HuH-7.5 (cell line): ENCODE results near the gene OXCT1.
"Not testable (repeated sequence)": the region's sequence is repeated elsewhere in the genome, so short reads cannot be mapped to it uniquely, and the experiment has no call there.

Experiments
- DNase-seq: peaks from one replicate; pipeline ENCODE4 v3.0.0; 2011; ENCODE audit warnings: low spot score

The OXCT1 gene

DNA sequence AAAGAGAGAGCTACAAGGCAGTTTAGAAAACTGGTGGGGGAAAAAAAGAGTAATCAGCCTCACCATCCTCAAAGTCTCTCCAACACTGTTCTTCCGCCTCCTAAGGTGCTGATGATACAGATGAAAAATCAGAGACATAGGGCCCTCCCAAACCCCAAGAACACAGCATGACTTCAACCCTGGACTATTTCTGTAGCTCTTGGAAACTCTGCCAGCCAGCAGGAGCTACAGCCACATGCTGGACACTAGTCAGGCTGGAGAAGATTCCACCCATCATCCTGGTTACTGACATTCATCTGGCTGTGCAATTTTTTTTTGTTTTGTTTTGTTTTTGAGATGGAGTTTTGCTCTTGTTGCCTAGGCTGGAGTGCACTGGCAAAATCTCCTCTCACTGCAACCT lies 42.4 kb downstream of the OXCT1 start:
- no peak for DNase-seq

- no peak for DNase-seq
These were observed 48.2 kb downstream of the OXCT1 start for GRCh38 chr5:41822036-41822435.

- DNase-seq, result no peak
These were observed 49.2 kb downstream of the OXCT1 start for GRCh38 chr5:41821051-41821450.

DNA sequence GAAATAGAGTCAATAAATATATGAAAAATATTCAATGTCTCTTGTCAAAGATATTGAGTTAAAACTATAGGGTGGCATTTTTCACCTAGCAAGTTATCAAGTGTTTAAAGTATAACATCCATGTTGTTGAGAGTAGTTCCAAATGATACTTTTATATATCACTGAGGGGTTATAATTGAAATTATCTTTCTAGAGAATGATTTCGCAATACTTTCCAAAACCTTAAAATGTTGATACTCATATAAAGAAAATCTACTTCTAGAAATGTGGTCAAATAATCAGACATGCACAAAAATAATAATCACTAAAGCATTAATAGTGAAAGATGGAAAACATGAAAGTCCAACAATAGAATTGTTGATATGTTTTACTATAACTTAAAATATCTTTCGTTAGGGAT lies 50.1 kb downstream of the OXCT1 start:
- no peak for DNase-seq

DNA sequence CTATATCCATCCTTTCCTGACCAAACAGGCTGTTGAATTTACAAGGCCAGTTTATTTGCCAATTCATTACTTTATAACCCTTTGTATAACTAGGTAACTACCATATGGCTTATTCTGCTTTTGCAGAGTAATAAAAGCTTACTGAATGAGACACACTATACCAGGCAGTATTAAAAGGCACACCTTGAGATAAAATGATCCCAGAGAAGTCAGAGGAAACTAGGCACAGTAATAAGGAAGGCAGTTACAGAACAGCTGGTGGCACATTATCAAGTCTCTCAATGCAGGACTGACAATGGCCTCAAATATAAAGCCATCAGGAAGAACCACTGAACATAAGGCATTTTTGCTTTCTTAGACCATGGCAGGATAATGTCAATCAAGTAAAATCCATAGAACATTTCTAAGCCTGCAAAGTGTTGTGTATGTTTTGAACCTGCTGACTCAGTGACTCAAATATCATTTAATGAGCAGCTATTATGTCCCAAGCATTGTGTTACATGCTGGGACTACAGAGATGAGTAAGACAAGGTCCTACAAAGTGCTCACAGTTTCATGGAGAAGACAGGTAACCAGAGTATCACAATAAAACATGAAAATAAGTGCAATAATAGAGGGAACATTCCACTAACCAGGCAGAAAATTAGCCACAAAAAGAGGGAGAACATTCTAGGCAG lies 52.5 kb downstream of the OXCT1 start:
- no peak for DNase-seq

DNA sequence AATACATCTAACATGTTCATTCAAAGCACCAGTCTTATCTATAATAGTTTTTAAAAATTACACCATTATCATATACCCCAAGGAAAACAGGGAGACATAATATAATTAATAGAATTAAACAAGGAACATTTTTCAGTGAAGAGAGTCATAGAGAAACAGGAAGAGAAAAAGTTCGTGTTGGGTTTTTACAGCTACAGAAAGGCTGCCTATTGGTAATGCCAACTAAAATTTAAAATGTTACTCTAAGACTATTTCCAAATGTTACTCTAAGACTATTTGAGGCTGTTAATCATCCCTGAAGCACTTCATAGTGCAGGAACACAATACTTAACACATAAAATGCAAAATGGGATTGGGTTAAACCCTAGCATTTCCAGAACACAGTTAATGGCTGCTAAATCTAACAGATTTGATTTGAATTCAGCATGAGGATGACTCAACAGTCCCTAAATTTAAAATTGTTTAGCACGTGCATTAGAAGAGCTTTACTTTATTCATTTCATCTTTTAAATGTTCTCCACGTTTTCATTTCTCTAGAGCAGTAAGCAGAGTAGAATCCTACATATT lies 54.5 kb downstream of the OXCT1 start:
- no peak for DNase-seq

DNA sequence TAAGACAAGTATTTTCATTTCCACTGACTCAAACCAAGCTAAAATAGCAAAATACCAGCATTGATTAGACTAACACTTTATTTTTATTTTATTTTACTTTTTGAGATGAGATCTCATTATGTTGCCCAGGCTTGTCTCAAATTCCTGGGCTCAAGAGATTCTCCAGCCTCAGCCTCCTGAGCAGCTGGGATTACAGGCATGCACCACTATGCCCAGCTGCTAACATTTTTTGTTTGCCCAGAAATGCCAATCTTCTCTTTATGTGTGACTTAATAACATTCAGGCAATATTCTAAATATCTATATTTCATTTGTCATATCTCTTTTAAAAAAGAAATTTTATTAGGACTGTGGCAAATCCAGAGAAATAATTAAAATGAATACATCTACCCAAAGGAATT lies 55.0 kb downstream of the OXCT1 start:
- DNase-seq, result no peak

DNA sequence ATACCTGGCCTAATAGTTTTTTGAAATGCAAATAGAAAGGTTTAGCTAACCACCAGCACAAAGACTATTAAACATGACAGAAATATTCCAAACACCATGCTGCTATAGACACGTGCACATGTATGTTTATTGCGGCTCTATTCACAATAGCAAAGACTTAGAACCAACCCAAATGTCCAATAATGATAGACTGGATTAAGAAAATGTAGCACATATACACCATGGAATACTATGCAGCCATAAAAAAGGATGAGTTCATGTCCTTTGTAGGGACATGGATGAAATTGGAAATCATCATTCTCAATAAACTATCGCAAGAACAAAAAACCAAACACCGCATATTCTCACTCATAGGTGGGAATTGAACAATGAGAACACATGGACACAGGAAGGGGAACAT lies 55.9 kb downstream of the OXCT1 start:
- DNase-seq, result not testable (repeated sequence)

DNA sequence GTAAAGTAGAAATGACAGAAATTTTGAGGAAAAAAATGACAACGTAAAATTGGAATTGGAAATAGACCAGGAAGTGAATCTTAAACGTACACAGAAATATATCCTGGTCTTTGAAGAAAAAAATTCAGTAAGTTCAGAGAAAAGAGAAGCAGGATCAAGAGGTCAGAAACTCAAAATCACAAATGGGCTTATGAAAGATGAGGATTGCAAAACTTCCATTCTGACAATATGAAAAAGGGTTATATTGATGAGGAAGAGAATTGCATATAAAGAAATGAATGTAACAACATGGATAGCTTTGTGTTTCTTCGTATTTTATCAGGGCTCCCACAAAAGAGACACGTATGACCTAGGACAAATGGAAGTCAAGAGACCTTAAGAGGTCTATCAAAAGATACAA lies 58.1 kb downstream of the OXCT1 start:
- DNase-seq, result no peak

DNA sequence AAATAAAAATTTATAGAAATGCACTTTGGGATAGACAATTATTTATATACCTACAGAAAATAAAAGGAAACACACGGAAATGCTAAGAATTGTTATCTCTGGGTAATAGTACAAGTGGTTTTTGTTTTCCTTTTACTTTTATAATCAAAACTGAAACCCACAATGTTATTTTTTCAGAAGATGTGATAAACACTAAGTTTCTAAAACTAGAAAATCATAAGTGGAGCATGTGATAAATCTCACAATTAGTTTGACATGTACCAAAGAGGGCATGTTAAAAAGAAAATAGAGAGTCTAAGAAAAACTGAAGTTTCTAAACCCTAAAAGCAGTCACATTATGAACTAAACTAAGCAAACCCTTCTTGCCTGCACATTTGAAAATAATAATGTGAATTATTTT lies 61.1 kb downstream of the OXCT1 start:
- no peak for DNase-seq

- no peak for DNase-seq
These were observed 61.9 kb downstream of the OXCT1 start for GRCh38 chr5:41808294-41808693.

- DNase-seq, result no peak
These were observed 72.6 kb downstream of the OXCT1 start for GRCh38 chr5:41797662-41798061.

GRCh38 chr5:41796061-41796460 lies 74.2 kb downstream of the OXCT1 start:
- DNase-seq, result no peak

- DNase-seq, result no peak
These were observed 75.1 kb downstream of the OXCT1 start for GRCh38 chr5:41795125-41795524.

- no peak for DNase-seq
These were observed 75.8 kb downstream of the OXCT1 start for GRCh38 chr5:41794471-41794870.

- no peak for DNase-seq
These were observed 77.0 kb downstream of the OXCT1 start for GRCh38 chr5:41793141-41793770.

DNA sequence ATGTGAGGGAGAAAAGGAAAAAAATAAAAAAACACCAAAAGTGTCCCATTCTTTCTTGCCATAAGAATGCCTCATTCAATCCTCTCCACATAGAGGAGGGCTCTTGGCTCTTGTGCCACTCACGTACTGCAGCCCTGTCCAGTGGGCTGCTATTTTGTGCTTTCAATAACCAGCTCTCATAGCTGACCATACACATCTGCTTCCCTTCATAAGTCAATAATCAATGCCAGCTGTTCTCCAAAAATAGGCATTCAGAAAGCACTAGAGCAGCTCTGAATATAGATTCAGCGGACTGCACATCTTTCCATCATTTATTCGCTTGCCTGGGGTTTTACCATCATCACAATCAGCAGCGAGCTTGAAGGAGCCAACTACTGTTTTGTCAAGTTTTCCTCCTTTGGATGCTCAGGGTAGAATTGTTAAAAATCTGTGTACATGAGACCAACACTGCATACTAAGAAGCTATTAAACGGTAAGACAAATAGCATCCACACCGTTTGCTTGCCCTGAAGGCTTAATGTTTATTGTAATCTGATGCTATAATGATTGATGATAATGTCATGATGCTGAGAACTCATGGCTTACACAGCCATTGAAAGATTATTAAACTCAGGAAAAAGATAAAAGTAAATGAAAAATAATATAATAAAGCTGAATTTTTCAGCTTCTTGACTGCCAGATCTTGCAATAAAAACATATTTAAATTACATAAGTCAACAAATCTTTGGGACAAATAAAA lies 80.0 kb downstream of the OXCT1 start:
- no peak for DNase-seq

- no peak for DNase-seq
These were observed 80.8 kb downstream of the OXCT1 start for GRCh38 chr5:41789434-41789833.

- DNase-seq, result no peak
These were observed 81.3 kb downstream of the OXCT1 start for GRCh38 chr5:41788941-41789368.

- no peak for DNase-seq
These were observed 83.0 kb downstream of the OXCT1 start for GRCh38 chr5:41787265-41787664.

- DNase-seq, result no peak
These were observed 85.2 kb downstream of the OXCT1 start for GRCh38 chr5:41785061-41785460.

- DNase-seq, result no peak
These were observed 91.8 kb downstream of the OXCT1 start for GRCh38 chr5:41778410-41778809.

GRCh38 chr5:41776435-41776834 lies 93.8 kb downstream of the OXCT1 start:
- DNase-seq, result no peak
